Transverse colon (tissue), 4 donors: ENCODE data around the gene RB1. TPM values are rescaled to one million over a fixed set of nuclear protein-coding genes. Genes with fewer than 3 reads are reported as not detected.

Experiments
- DNase-seq: peaks from one replicate; pipeline ENCODE4 v3.0.0-alpha.2; 2019
- H3K27ac ChIP-seq, 4 donors: fragments of 200-600 bp; sonication (generic); 2 replicates each; pipeline ENCODE4 v1.5.1; 2016 to 2018; ENCODE audit warnings: inconsistent platforms in 4 of 4
- H3K27me3 ChIP-seq: fragments of 200-600 bp; sonication (generic); 2 replicates; pipeline ENCODE4 v1.5.1; 2017; ENCODE audit warnings: inconsistent platforms
- H3K36me3 ChIP-seq, 4 donors: fragments of 200-600 bp; sonication (generic); 2 replicates each; pipeline ENCODE4 v1.5.1; 2017 to 2019; ENCODE audit warnings: inconsistent platforms in 4 of 4
- H3K4me1 ChIP-seq, 4 donors: fragments of 200-600 bp; sonication (generic); 2 replicates each; pipeline ENCODE4 v1.5.1; 2017 to 2020; ENCODE audit warnings: inconsistent platforms in 4 of 4
- H3K4me3 ChIP-seq, 4 donors: fragments of 200-600 bp; sonication (generic); 1 replicate in 1 of 4; 2 replicates in 3 of 4; pipeline versions ENCODE4 v1.5.1 to v1.6.1; 2017 to 2019; ENCODE audit warnings: inconsistent platforms in 4 of 4
- H3K9me3 ChIP-seq, 2 donors: fragments of 200-600 bp; sonication (generic); 2 replicates each; pipeline ENCODE4 v1.5.1; 2017 to 2019; ENCODE audit warnings: inconsistent platforms in 2 of 2
- EP300 ChIP-seq: sonication (generic); formaldehyde crosslinking; IDR thresholded peaks from one replicate; pipeline ENCODE4 v1.6.1; 2017; ENCODE audit warnings: antibody characterized with exemption, low read depth
- POLR2A ChIP-seq: fragments of 450-650 bp; IDR thresholded peaks from one replicate; pipeline ENCODE4 v1.6.1; 2016; ENCODE audit warnings: antibody characterized with exemption, mild to moderate bottlenecking, moderate library complexity
- POLR2AphosphoS5 ChIP-seq, 3 donors: sonication (generic); formaldehyde crosslinking; IDR thresholded peaks; one replicate each; pipeline ENCODE4 v1.6.1; 2016; ENCODE audit warnings: antibody characterized with exemption in 3 of 3
- WGBS, 2 donors: methylation state at CpG; one replicate each; pipeline ENCODE4 v1.1.5; 2018; ENCODE audit warnings: low coverage in 1 of 2; 5-methylcytosine and 5-hydroxymethylcytosine counted together
- in situ Hi-C, 4 donors: fragments of 200-750 bp; cut with MboI; loops; one replicate each; pipeline versions ENCODE4 v1.15.0 to v1.15.1; 2017; ENCODE audit warnings: low sequenced_read_pairs in 3 of 4, low pct_ligation_motif_present in 1 of 4, low pct_unique_long_range_greater_than_20kb in 1 of 4
- intact Hi-C: fragments of 100-400 bp; cut with DNase I; formaldehyde crosslinking; loops from one replicate; pipeline ENCODE4 v1.15.1; 2023; ENCODE audit warnings: low total_unique reads
- total RNA-seq, 4 donors: library from RNA; depleted of rRNA; stranded (reverse); fragments of >200 nt; gene quantifications; one replicate each; pipeline ENCODE4 v1.1.0, GENCODE V29; 2016
- TF ChIP-seq, protein P1 (sequence below), 5 experiments: fragments of 200-600 bp in 3 of 5; fragments of 450-650 bp in 2 of 5; sonication (generic) in 3 of 5; IDR thresholded peaks; 1 replicate in 2 of 5; 2 replicates in 3 of 5; pipeline ENCODE4 v1.5.1; 2016 to 2017; ENCODE audit warnings: antibody characterized with exemption in 5 of 5, inconsistent platforms in 3 of 5, mild to moderate bottlenecking in 2 of 5, moderate library complexity in 1 of 5

RB1 gene
- total RNA-seq, 4 donors from 2014 or later: 14.6 to 31.0 (median 23.2) TPM

DNA sequence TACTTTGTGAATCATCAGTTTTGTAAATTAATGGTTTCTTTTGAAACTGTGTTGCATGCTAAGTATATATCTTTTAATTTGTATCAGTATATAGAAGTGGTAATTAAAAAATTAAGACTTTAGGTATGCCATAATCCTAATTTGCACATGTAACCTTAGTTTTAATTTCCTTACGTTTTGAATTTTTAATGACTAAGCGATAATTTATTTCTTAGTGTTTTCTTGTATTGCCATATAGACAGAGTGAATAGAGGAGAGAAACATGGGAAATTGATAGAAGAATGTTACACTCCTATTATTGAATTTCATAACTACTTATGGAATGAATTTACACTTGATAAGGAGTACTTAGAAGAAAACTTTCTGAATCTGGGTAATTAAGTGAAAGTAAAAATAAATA is 79.8 kb downstream of the RB1 start:
- in situ Hi-C loops (no loop called here), intact Hi-C loops (no loop called here)
- no peaks in the 10 kb centered on the region for H3K27me3 ChIP-seq
- WGBS, 2 donors: 94 to 96% methylated on average over 2 of the region's 2 CpGs
- no peak overlapping the region for H3K4me3 ChIP-seq
- no peak for TF ChIP-seq POLR2A
- H3K4me1 ChIP-seq: no peaks in the 10 kb centered on the region
- H3K9me3 ChIP-seq: no peaks in the 10 kb centered on the region
- no peak for DNase-seq
- no peak overlapping the region for H3K27ac ChIP-seq
- H3K36me3 ChIP-seq: peaks cover 0 to 12% (median 0%) of the 10 kb centered on the region in 4 donors

DNA sequence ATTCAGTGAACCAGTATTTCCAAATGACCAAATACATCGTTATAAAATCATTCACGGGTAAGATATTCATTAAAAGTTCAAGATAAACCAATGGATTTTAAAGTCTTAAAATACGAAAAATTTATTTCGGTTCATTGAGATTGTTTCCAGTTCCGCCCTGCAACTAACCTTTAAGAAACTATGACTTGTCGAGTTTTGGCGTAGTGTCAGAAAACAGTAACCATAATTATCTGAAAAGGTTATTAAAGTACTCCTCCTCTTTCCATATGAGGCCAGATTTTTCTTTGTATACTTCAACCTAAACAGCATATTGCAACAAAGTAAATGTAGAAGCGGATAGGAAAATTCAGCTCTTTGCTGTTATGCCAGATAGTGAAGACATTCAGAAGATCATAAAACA is 83.3 kb downstream of the RB1 start:
- in situ Hi-C loops: no loop called here
- no peak overlapping the region for H3K27ac ChIP-seq
- DNase-seq: no peak
- no peaks in the 10 kb centered on the region for H3K4me1 ChIP-seq
- WGBS, 2 donors: 94 to 96% methylated on average over 8 of the region's 8 CpGs
- H3K4me3 ChIP-seq: no peak overlapping the region
- TF ChIP-seq POLR2A (no peak), EP300 (no peak), POLR2AphosphoS5 (IDR thresholded peaks at IDR 0.05) (no peak)
- TF ChIP-seq, protein P1, sequence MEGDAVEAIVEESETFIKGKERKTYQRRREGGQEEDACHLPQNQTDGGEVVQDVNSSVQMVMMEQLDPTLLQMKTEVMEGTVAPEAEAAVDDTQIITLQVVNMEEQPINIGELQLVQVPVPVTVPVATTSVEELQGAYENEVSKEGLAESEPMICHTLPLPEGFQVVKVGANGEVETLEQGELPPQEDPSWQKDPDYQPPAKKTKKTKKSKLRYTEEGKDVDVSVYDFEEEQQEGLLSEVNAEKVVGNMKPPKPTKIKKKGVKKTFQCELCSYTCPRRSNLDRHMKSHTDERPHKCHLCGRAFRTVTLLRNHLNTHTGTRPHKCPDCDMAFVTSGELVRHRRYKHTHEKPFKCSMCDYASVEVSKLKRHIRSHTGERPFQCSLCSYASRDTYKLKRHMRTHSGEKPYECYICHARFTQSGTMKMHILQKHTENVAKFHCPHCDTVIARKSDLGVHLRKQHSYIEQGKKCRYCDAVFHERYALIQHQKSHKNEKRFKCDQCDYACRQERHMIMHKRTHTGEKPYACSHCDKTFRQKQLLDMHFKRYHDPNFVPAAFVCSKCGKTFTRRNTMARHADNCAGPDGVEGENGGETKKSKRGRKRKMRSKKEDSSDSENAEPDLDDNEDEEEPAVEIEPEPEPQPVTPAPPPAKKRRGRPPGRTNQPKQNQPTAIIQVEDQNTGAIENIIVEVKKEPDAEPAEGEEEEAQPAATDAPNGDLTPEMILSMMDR (IDR thresholded peaks at IDR 0.05): no peak
- peaks cover 0 to 9% (median 0%) of the 10 kb centered on the region in 4 donors for H3K36me3 ChIP-seq
- H3K9me3 ChIP-seq: peaks cover 0 to 3% of the 10 kb centered on the region in 2 donors
- intact Hi-C loops: no loop called here
- H3K27me3 ChIP-seq: no peaks in the 10 kb centered on the region

DNA sequence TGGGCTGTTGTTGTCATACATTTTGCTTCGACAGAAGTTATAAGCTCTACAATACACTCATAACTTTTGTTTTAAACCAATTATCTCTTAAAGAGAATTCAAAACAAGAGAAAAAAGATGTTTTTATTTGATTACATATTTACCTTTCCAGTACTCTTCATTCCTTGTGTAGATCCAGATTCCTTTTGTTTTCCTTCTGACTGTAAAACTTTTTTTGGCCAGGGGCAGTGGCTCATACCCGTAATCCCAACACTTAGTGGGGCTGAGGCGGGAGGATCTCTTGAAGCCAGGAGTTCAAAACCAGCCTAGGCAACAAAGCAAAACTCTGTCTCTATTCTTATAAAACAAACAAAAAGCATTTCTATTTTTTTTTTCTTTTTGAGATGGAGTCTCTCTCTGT is 87.7 kb downstream of the RB1 start:
- Histone ChIP-seq H3K27me3 (no peaks in the 10 kb centered on the region), H3K27ac (no peak overlapping the region), H3K9me3 (peaks cover 0 to 7% of the 10 kb centered on the region in 2 donors), H3K4me1 (no peaks in the 10 kb centered on the region), H3K36me3 (peaks cover 0 to 9% (median 2%) of the 10 kb centered on the region in 4 donors), H3K4me3 (no peak overlapping the region)
- no peak for DNase-seq
- TF ChIP-seq EP300 (no peak), POLR2AphosphoS5 (IDR thresholded peaks at IDR 0.05) (no peak), POLR2A (no peak)
- TF ChIP-seq, protein P1 (IDR thresholded peaks at IDR 0.05): no peak
- in situ Hi-C loops: no loop called here
- WGBS, 2 donors: 92 to 95% methylated on average over 3 of the region's 3 CpGs
- intact Hi-C loops: no loop called here

DNA sequence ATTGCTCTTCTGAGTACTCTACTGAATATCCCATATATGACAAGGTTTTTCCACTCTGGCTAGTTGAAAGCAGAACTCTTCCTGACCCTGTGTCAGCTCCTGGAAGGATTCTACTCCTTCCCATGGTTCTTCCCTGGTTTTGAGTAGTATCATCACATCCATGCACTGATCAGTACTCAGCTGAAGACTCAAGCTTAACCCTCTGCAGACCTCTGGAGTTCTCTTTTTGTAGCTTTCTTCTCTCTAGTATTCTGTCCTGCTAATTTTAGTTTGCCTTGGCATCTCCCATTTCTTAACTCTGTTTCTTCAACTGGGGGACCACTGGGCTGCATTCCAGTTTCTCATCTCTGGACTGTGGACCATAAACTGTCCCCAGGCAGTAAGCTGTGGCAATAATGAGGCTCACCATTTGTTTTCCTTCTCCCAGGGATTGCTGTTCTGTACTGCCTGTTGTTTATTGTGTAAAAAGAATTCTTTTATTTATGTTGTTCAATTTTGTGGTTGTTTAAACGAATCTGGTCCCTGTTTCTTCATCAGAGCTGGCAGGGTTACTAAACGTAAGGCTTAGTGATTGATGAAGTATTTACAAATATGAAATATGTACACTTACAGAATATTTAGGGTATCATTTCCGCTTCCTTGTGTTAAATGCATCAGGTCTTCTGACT is 89.6 kb downstream of the RB1 start:
- TF ChIP-seq EP300 (no peak), POLR2A (no peak), POLR2AphosphoS5 (IDR thresholded peaks at IDR 0.05) (no peak)
- TF ChIP-seq, protein P1 (IDR thresholded peaks at IDR 0.05): no peak
- Histone ChIP-seq H3K4me1 (peaks cover 0 to 7% (median 1%) of the 10 kb centered on the region in 4 donors), H3K4me3 (no peak overlapping the region), H3K36me3 (peaks cover 0 to 9% (median 2%) of the 10 kb centered on the region in 4 donors), H3K9me3 (peaks cover 0 to 7% of the 10 kb centered on the region in 2 donors), H3K27me3 (no peaks in the 10 kb centered on the region), H3K27ac (peak overlapping the region in 1 of 4 donors; percentile 2)
- WGBS, 2 donors: 85% methylated on average over 3 of the region's 3 CpGs
- no peak for DNase-seq
- in situ Hi-C loops (no loop called here), intact Hi-C loops (no loop called here)
